KMS-11 (cell line): ENCODE results near the gene KCNQ1.

Experiments used
- H2AFZ ChIP-seq: fragments of 200-600 bp; sonication (generic); 2 replicates; pipeline ENCODE4 v1.6.1; 2016; ENCODE audit warnings: antibody characterized with exemption, mixed run types, low read depth
- H3K27ac ChIP-seq: fragments of 200-600 bp; sonication (generic); 2 replicates; pipeline ENCODE4 v1.6.1; 2016; ENCODE audit warnings: mild to moderate bottlenecking, mixed run types
- H3K27me3 ChIP-seq: fragments of 200-600 bp; sonication (generic); 2 replicates; pipeline ENCODE4 v1.6.1; 2017; ENCODE audit warnings: mild to moderate bottlenecking, low read depth, mixed run types, moderate library complexity; ENCODE audit not compliant: insufficient read depth
- H3K36me3 ChIP-seq: fragments of 200-600 bp; sonication (generic); 2 replicates; pipeline ENCODE4 v1.6.1; 2017; ENCODE audit warnings: mild to moderate bottlenecking, mixed run types; ENCODE audit not compliant: insufficient read depth
- H3K4me1 ChIP-seq: fragments of 200-600 bp; sonication (generic); 2 replicates; pipeline ENCODE4 v1.6.1; 2016; ENCODE audit warnings: mild to moderate bottlenecking, low read depth, mixed run types; ENCODE audit not compliant: poor library complexity, severe bottlenecking
- H3K4me2 ChIP-seq: fragments of 200-600 bp; sonication (generic); 2 replicates; pipeline ENCODE4 v1.7.0; 2016; ENCODE audit warnings: mild to moderate bottlenecking, mixed run types
- H3K4me3 ChIP-seq: fragments of 200-600 bp; sonication (generic); IDR thresholded peaks from 2 replicates; pipeline ENCODE4 v1.6.1; 2017; ENCODE audit warnings: low read depth, low read length, mixed read lengths; ENCODE audit not compliant: insufficient read depth
- H3K79me2 ChIP-seq: fragments of 200-600 bp; sonication (generic); 2 replicates; pipeline ENCODE4 v1.6.1; 2016; ENCODE audit warnings: low read depth, mixed run types; ENCODE audit not compliant: insufficient read depth
- H3K9ac ChIP-seq: fragments of 200-600 bp; sonication (generic); 2 replicates; pipeline ENCODE4 v1.6.1; 2016; ENCODE audit warnings: mild to moderate bottlenecking, mixed run types
- H4K20me1 ChIP-seq: fragments of 200-600 bp; sonication (generic); 2 replicates; pipeline ENCODE4 v1.6.1; 2016; ENCODE audit warnings: mild to moderate bottlenecking, mixed run types; ENCODE audit not compliant: insufficient read depth
- CTCF ChIP-seq: fragments of 200-600 bp; sonication (generic); conservative IDR thresholded peaks from 2 replicates; pipeline ENCODE4 v1.6.1; 2017; ENCODE audit warnings: low read depth, mild to moderate bottlenecking, antibody characterized with exemption, low read length, moderate library complexity, mixed read lengths

Gene KCNQ1

DNA sequence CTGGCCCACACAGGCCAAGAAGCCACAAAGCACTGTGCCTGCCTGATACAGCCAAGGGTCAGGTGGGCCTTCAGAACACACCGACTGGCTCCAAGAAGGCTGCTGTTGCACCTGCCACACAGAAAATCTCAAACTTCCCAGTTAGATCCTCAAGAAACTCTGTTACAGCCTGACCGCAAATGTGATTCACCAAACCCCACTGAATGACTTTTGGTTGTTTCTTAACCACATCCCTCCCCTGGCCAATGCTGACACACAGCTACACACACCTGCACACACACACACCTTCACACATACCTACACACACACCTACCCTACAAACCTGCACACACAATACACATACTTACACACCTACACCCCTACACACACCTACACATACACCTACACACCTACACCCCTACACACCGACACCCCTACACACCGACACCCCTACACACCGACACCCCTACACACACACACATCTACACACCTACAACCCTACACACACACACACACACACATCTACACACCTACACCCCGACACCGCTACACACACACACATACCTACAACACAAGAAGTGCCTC, 409.3 kb downstream of the KCNQ1 start:
- Histone ChIP-seq H3K9ac (no peak overlapping the region), H3K79me2 (no peaks in the 10 kb centered on the region), H3K27me3 (no peaks in the 10 kb centered on the region), H3K36me3 (no peaks in the 10 kb centered on the region), H3K4me3 (no peak overlapping the region), H2AFZ (no peak overlapping the region), H3K4me1 (no peaks in the 10 kb centered on the region), H3K27ac (no peak overlapping the region), H4K20me1 (no peaks in the 10 kb centered on the region), H3K4me2 (no peak overlapping the region)
- TF ChIP-seq CTCF, result no peak

GRCh38 chr11:2855162-2855561, 410.4 kb downstream of the KCNQ1 start:
- Histone ChIP-seq H3K36me3 (no peaks in the 10 kb centered on the region), H2AFZ (no peak overlapping the region), H4K20me1 (no peaks in the 10 kb centered on the region), H3K4me3 (no peak overlapping the region), H3K27ac (no peak overlapping the region), H3K4me1 (no peaks in the 10 kb centered on the region), H3K9ac (no peak overlapping the region), H3K79me2 (no peaks in the 10 kb centered on the region), H3K27me3 (no peaks in the 10 kb centered on the region), H3K4me2 (no peak overlapping the region)
- TF ChIP-seq CTCF, result no peak

GRCh38 chr11:2857276-2857675, 412.5 kb downstream of the KCNQ1 start:
- H2AFZ ChIP-seq, result no peak overlapping the region
- no peaks in the 10 kb centered on the region for H3K4me1 ChIP-seq
- no peaks in the 10 kb centered on the region for H4K20me1 ChIP-seq
- H3K79me2 ChIP-seq, result no peaks in the 10 kb centered on the region
- no peak overlapping the region for H3K4me2 ChIP-seq
- H3K9ac ChIP-seq, result no peak overlapping the region
- H3K27me3 ChIP-seq, result 0 out of 2 replicates have a peak, but pooled peaks cover 3% of the 10 kb centered on the region
- H3K36me3 ChIP-seq, result no peaks in the 10 kb centered on the region
- H3K4me3 ChIP-seq, result no peak overlapping the region
- TF ChIP-seq CTCF, result no peak
- no peak overlapping the region for H3K27ac ChIP-seq

DNA sequence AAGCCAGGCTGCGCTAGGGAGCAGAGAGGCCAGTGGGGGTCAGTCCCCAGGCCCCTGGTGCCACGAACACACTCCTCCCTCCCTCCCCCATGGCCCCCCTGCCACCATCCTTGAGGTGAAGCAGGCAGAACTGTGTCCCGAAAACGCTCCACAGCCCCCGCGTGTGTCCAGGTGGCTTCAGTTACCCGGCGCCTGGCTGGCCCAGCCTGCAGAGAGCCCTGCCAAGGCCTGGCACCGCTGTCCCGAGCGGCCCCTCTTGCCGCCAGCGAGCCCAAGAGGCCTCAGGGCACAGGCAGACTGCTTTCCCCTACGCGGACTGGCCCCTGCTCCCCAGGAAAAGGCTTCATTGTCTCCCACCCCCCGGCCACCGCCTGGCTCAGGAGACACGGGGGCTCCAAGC, 413.1 kb downstream of the KCNQ1 start:
- Histone ChIP-seq H4K20me1 (no peaks in the 10 kb centered on the region), H3K79me2 (no peaks in the 10 kb centered on the region), H3K4me1 (no peaks in the 10 kb centered on the region), H3K4me2 (no peak overlapping the region), H3K4me3 (no peak overlapping the region), H3K27ac (no peak overlapping the region), H3K9ac (no peak overlapping the region), H3K36me3 (no peaks in the 10 kb centered on the region), H2AFZ (no peak overlapping the region), H3K27me3 (0 out of 2 replicates have a peak, but pooled peaks cover 3% of the 10 kb centered on the region)
- TF ChIP-seq CTCF, result no peak
